Measurements from ENCODE around the gene PKP3.
"Not testable (repeated sequence)": the region's sequence is repeated elsewhere in the genome, so short reads cannot be mapped to it uniquely, and the experiment has no call there.

The PKP3 gene, protein sequence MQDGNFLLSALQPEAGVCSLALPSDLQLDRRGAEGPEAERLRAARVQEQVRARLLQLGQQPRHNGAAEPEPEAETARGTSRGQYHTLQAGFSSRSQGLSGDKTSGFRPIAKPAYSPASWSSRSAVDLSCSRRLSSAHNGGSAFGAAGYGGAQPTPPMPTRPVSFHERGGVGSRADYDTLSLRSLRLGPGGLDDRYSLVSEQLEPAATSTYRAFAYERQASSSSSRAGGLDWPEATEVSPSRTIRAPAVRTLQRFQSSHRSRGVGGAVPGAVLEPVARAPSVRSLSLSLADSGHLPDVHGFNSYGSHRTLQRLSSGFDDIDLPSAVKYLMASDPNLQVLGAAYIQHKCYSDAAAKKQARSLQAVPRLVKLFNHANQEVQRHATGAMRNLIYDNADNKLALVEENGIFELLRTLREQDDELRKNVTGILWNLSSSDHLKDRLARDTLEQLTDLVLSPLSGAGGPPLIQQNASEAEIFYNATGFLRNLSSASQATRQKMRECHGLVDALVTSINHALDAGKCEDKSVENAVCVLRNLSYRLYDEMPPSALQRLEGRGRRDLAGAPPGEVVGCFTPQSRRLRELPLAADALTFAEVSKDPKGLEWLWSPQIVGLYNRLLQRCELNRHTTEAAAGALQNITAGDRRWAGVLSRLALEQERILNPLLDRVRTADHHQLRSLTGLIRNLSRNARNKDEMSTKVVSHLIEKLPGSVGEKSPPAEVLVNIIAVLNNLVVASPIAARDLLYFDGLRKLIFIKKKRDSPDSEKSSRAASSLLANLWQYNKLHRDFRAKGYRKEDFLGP

DNA sequence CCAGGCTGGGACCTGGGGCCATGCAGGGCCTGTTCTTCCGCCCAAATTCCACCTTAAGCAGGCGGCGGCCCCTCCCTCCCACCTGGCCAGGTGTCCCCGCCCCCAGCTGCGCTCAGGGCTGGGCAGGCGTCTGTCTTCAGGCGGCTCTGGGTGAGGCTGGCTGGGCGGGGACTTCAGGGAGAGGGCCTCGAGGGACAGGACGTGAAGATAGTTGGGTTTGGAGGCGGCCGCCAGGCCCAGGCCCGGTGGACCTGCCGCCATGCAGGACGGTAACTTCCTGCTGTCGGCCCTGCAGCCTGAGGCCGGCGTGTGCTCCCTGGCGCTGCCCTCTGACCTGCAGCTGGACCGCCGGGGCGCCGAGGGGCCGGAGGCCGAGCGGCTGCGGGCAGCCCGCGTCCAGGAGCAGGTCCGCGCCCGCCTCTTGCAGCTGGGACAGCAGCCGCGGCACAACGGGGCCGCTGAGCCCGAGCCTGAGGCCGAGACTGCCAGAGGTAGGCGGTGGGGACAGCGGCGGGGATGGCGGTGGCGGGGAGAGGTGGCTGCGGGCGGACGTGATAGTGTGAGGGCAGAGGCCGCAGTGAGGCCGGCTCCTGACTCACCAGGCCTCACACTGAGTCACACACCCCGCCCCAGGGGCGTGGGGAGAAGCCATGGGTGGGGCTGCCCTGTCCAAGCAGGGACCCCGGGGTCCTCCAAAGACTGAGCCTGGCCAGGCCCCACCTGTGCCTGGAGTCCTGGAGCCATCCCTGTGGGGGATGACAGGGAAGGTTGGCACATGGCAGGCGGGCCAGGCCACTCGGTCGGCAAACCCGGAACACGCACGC, at the start of gene PKP3:
TSS of gene PKP3 (plus strand) at position 176 of the 824 bp plus-strand sequence. CDS start at position 260, 84 bp downstream.
- H3K4me1 ChIP-seq (ENCODE audit: control insufficient read depth, low read depth, low read length) = no peaks in the 10 kb centered on the region
- H3K9me3 ChIP-seq (ENCODE audit: control insufficient read depth, low read depth, low read length) = no peaks in the 10 kb centered on the region
- H3K4me3 ChIP-seq (ENCODE audit: low read length) = no peak within 1 kb of the TSS
- H3K36me3 ChIP-seq (ENCODE audit: control insufficient read depth, low read depth, low read length) = no peaks in the 10 kb centered on the region
- no peak within 1 kb of the TSS for H3K27ac ChIP-seq (ENCODE audit: low read length)
- H3K9ac ChIP-seq (ENCODE audit: low read length) = no peak within 1 kb of the TSS
- H3K27me3 ChIP-seq (ENCODE audit: control insufficient read depth, insufficient read depth, low read length) = no peaks in the 10 kb centered on the region

DNA sequence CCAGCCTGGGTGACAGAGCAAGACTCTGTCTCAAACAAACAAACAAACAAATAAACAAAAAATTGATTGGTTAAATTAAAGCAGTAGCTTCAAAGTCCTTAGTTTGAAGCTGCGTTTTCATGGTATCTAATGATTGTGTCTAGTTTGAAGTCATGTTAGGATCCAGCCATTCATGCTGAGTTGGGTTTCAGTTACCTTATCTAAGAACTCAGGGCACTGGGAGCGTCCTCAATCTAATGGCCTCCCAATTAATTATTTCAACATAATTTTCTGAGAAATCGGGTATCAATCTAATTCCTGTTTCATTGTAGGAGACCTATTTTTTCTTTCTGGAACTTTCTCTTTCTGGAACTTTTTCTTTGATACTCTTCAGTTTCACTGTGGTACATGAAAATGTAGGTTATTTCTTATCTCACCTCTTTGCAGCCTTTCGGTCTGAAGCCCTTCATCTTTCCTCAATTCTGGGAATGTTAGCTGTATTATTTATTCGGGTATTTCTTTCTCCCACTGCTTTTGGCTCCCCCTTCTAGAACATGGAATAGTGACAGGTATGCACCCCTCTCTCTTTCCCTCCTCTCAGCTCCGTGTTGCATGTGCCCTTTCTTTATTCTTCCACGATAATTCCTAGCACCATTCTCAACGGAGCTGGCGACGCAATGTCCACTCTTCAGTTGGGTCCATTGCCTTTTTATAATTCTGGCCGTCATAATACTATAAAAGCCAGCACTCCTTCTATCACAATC, 49.0 kb upstream of the PKP3 start:
- no peak overlapping the region for H3K27ac ChIP-seq (ENCODE audit: low read length)
- no peak overlapping the region for H3K4me3 ChIP-seq (ENCODE audit: low read length)
- no peaks in the 10 kb centered on the region for H3K9me3 ChIP-seq (ENCODE audit: control insufficient read depth, low read depth, low read length)
- no peak overlapping the region for H3K9ac ChIP-seq (ENCODE audit: low read length)
- no peaks in the 10 kb centered on the region for H3K36me3 ChIP-seq (ENCODE audit: control insufficient read depth, low read depth, low read length)
- H3K4me1 ChIP-seq (ENCODE audit: control insufficient read depth, low read depth, low read length) = peaks cover 25% of the 10 kb centered on the region
- no peaks in the 10 kb centered on the region for H3K27me3 ChIP-seq (ENCODE audit: control insufficient read depth, insufficient read depth, low read length)

DNA sequence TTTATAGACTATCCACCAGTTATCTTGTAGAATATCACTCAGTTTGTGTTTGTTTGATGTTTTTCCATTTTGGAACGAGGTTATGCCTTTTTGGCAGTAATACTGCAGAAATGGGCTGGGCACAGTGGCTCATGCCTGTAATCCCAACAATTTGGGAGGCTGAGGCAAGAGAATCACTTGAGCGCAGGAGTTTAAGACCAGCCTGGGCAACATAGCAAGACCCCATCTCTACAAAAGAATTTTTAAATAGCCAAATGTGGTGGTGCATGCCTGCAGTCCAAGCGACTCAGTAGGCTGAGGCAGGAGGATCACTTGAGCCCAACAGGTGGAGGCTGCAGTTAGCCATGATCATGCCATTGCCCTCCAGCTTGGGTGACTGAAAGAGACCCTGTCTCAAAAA, 47.5 kb upstream of the PKP3 start:
- Histone ChIP-seq H3K9ac (ENCODE audit: low read length) (no peak overlapping the region), H3K27me3 (ENCODE audit: control insufficient read depth, insufficient read depth, low read length) (no peaks in the 10 kb centered on the region), H3K36me3 (ENCODE audit: control insufficient read depth, low read depth, low read length) (no peaks in the 10 kb centered on the region), H3K4me3 (ENCODE audit: low read length) (no peak overlapping the region), H3K27ac (ENCODE audit: low read length) (no peak overlapping the region), H3K4me1 (ENCODE audit: control insufficient read depth, low read depth, low read length) (peaks cover 10% of the 10 kb centered on the region), H3K9me3 (ENCODE audit: control insufficient read depth, low read depth, low read length) (no peaks in the 10 kb centered on the region)

DNA sequence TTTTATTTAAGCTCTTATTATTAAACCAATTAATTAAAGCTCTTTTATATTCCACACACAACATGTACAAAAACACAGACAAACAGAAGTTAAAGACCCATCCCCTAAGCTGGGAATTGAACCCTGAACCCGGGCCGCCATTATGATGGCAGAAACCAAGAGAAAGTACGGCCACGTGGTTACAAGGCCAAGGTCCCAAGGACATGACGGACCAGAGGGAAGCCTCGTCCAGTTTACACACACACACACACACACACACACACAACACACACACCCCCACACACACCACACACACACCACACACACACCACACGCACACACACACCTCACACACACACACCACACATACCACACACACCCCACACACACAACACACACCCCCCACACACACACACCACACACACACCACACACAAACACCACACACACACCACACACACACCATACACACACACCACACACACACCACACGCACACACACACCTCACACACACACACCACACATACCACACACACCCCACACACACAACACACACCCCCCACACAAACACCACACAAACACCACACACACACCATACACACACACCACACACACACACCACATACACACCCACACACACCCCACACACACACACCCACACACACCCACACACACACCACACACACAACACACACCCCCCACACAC, 44.6 kb upstream of the PKP3 start:
- H3K4me3 ChIP-seq (ENCODE audit: low read length); H3K36me3 ChIP-seq (ENCODE audit: control insufficient read depth, low read depth, low read length); H3K9ac ChIP-seq (ENCODE audit: low read length); H3K4me1 ChIP-seq (ENCODE audit: control insufficient read depth, low read depth, low read length); H3K9me3 ChIP-seq (ENCODE audit: control insufficient read depth, low read depth, low read length); H3K27ac ChIP-seq (ENCODE audit: low read length); H3K27me3 ChIP-seq (ENCODE audit: control insufficient read depth, insufficient read depth, low read length): not testable (repeated sequence)

DNA sequence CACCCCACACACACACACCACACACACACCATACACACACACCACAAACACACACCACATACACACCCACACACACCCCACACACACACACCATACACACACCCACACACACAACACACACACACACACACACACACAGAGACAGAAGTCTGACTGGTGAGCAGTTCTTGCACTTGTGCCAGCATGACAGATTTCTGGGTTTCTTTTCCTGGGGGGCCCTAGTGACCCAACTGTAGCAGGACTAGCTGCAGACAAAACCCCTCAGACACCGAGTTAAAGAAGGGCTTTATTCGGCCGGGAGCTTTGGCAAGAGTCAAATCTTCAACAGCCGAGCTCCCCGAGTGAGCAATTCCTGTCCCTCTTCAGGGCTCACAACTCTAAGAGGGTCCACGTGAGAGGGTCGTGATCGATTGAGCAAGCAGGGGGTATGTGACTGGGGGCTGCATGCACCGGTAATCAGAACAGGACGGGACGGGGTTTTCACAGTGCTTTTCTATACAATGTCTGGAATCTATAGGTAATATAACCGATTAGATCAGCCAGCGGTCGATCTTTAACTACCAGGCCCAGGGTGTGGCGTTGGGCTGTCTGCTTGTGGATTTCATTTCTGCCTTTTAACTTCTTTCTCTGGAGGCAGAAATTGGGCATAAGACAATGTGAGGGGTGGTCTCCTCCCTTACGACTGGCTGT, 43.8 kb upstream of the PKP3 start:
- not testable (repeated sequence) for H3K27ac ChIP-seq (ENCODE audit: low read length); H3K4me3 ChIP-seq (ENCODE audit: low read length); H3K4me1 ChIP-seq (ENCODE audit: control insufficient read depth, low read depth, low read length); H3K9ac ChIP-seq (ENCODE audit: low read length); H3K27me3 ChIP-seq (ENCODE audit: control insufficient read depth, insufficient read depth, low read length); H3K9me3 ChIP-seq (ENCODE audit: control insufficient read depth, low read depth, low read length); H3K36me3 ChIP-seq (ENCODE audit: control insufficient read depth, low read depth, low read length)

DNA sequence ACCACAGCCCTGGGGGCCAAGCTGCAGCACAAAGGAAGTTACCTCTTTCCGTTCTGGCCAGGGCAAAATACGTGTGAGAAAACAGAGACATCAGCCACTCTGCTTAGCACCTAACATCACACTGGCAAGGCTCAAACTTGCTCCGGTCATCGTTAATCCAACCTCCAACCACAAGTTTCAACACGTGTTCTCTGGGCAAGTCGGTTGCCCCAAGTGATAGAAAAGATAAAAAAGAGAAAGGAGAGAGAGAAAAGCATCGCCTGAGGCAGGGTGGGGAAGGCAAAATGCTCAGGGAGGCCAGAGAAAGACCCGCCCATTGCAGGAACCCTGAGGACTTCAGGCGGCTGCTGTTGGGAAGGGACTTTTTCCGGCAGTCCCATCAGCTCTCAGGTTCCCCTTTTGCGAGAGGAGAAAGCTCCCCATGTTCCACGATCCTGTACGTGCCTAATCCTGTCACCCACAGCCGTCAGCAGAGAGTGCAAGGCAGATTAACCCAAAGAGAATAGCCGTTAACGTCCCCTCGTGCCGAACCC, 43.2 kb upstream of the PKP3 start:
- Histone ChIP-seq H3K36me3 (ENCODE audit: control insufficient read depth, low read depth, low read length) (no peaks in the 10 kb centered on the region), H3K9me3 (ENCODE audit: control insufficient read depth, low read depth, low read length) (no peaks in the 10 kb centered on the region), H3K4me3 (ENCODE audit: low read length) (no peak overlapping the region), H3K27me3 (ENCODE audit: control insufficient read depth, insufficient read depth, low read length) (no peaks in the 10 kb centered on the region), H3K4me1 (ENCODE audit: control insufficient read depth, low read depth, low read length) (peaks cover 11% of the 10 kb centered on the region), H3K9ac (ENCODE audit: low read length) (no peak overlapping the region), H3K27ac (ENCODE audit: low read length) (no peak overlapping the region)

DNA sequence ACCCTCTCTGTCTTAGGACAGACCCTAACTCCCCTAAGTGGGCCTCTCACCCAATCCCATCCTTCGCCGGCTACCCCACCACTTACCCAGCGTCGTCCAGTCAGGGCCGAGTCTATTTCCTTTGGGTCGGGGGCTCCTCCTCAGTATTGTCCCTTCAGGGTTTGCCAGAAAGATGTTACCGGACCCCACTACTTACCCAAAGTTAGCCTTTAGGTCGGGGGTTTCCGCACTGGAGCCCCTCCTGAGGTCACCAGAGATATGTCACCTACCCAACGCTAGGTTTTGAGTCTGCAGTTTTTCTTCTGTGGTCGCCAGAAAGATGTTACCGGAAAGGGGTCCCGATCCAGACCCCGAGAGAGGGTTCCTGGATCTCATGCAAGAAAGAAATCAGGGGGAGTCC, 42.6 kb upstream of the PKP3 start:
- no peak overlapping the region for H3K9ac ChIP-seq (ENCODE audit: low read length)
- no peaks in the 10 kb centered on the region for H3K9me3 ChIP-seq (ENCODE audit: control insufficient read depth, low read depth, low read length)
- H3K4me3 ChIP-seq (ENCODE audit: low read length) = no peak overlapping the region
- H3K27me3 ChIP-seq (ENCODE audit: control insufficient read depth, insufficient read depth, low read length) = no peaks in the 10 kb centered on the region
- H3K36me3 ChIP-seq (ENCODE audit: control insufficient read depth, low read depth, low read length) = no peaks in the 10 kb centered on the region
- no peak overlapping the region for H3K27ac ChIP-seq (ENCODE audit: low read length)
- H3K4me1 ChIP-seq (ENCODE audit: control insufficient read depth, low read depth, low read length) = peaks cover 11% of the 10 kb centered on the region

DNA sequence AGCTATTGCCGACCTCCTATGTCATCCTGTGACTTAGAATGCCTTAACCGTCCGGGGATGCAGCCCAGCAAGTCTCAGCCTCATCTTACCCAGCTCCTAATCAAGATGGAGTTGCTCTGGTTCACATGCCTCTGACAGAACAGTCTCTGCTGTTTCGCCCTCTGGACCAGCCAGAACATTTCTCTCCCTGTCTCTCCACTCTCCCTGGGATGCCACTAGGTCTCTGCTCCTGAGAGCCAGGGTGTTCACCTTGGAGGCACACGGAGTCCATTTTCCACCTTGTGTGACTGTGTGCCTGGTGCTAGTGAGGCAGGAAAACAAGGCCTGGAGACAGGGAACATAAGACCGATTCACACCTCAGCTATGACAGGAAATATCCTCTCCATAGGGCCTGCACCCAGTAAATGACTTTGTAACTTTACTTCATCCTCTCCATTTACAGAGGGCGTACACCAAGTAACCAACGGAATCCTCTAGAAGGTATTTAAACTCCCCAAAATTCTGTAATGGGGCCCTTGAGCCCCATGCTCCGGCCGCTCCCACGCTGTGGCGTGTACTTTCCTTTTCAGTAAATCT, 41.5 kb upstream of the PKP3 start:
- Histone ChIP-seq H3K36me3 (ENCODE audit: control insufficient read depth, low read depth, low read length) (no peaks in the 10 kb centered on the region), H3K9ac (ENCODE audit: low read length) (no peak overlapping the region), H3K9me3 (ENCODE audit: control insufficient read depth, low read depth, low read length) (no peaks in the 10 kb centered on the region), H3K4me1 (ENCODE audit: control insufficient read depth, low read depth, low read length) (peaks cover 11% of the 10 kb centered on the region), H3K4me3 (ENCODE audit: low read length) (no peak overlapping the region), H3K27me3 (ENCODE audit: control insufficient read depth, insufficient read depth, low read length) (no peaks in the 10 kb centered on the region), H3K27ac (ENCODE audit: low read length) (no peak overlapping the region)

DNA sequence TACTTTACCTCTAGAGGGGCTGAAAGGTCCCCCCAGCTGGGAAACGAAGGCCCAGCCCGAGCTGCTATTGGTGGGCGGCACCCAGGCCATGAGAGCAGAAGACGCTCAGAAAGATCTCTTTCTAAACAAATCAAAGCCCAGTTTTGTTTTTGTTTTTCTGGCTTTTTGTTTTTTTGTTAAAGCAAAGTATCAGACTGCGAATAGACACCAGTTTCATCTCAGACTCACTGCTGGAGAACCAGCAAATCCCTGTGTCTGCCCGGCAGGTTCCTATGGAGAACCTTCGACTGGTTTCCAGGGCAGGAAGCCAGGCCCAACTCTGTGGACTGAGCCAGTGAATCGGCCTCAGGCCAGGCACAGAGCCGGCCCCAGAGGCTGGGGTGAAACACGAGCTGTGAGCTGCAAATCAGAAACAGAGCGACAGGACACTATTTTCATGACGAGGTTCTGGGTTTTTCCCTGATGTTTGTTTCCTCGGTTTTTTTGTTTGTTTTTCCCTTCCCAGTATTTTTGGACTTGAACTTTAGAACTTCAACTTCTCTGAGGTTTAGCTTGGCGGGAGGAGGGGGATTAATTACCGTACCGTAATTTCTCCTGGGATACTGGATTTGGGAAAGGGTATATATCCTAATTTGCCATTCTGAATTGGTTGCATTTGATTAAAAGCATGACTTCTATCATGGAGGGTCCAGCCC, 40.7 kb upstream of the PKP3 start:
- H3K4me1 ChIP-seq (ENCODE audit: control insufficient read depth, low read depth, low read length) = peaks cover 11% of the 10 kb centered on the region
- H3K27ac ChIP-seq (ENCODE audit: low read length) = no peak overlapping the region
- H3K27me3 ChIP-seq (ENCODE audit: control insufficient read depth, insufficient read depth, low read length) = no peaks in the 10 kb centered on the region
- H3K9me3 ChIP-seq (ENCODE audit: control insufficient read depth, low read depth, low read length) = no peaks in the 10 kb centered on the region
- no peaks in the 10 kb centered on the region for H3K36me3 ChIP-seq (ENCODE audit: control insufficient read depth, low read depth, low read length)
- no peak overlapping the region for H3K4me3 ChIP-seq (ENCODE audit: low read length)
- no peak overlapping the region for H3K9ac ChIP-seq (ENCODE audit: low read length)
